Adipocyte (in vitro differentiated cells): ENCODE measurements around the gene GLRX3.
"Not testable (repeated sequence)": the region's sequence is repeated elsewhere in the genome, so short reads cannot be mapped to it uniquely, and the experiment has no call there.

Source experiments
- DNase-seq: peaks from one replicate; pipeline ENCODE4 v3.0.0-alpha.2; 2015; ENCODE audit warnings: low read depth
- H3K27me3 ChIP-seq: replicated peaks from 2 replicates; pipeline ENCODE4 v1.7.0; 2013; ENCODE audit warnings: mild to moderate bottlenecking, low read length, moderate library complexity; ENCODE audit not compliant: control insufficient read depth, insufficient read depth
- H3K36me3 ChIP-seq: 2 replicates; pipeline ENCODE4 v1.7.0; 2013; ENCODE audit warnings: low read length, mild to moderate bottlenecking, moderate library complexity; ENCODE audit not compliant: control insufficient read depth, insufficient read depth, severe bottlenecking
- H3K4me1 ChIP-seq: 2 replicates; pipeline ENCODE4 v1.7.0; 2013; ENCODE audit warnings: mild to moderate bottlenecking, low read length, moderate library complexity; ENCODE audit not compliant: control insufficient read depth, insufficient read depth
- H3K4me3 ChIP-seq: 2 replicates; pipeline ENCODE4 v1.7.0; 2013; ENCODE audit warnings: mild to moderate bottlenecking, low read length, moderate library complexity
- H3K9ac ChIP-seq: 2 replicates; pipeline ENCODE4 v1.7.0; 2013; ENCODE audit warnings: mild to moderate bottlenecking, low read length, moderate library complexity
- H3K9me3 ChIP-seq: 2 replicates; pipeline ENCODE4 v1.7.0; 2013; ENCODE audit warnings: mild to moderate bottlenecking, low read length, moderate library complexity; ENCODE audit not compliant: control insufficient read depth

GLRX3 gene

GRCh38 chr10:130112821-130113220 is 23.4 kb upstream of the GLRX3 start:
- H3K36me3 ChIP-seq = no peaks in the 10 kb centered on the region
- H3K27me3 ChIP-seq = no peaks in the 10 kb centered on the region
- no peak overlapping the region for H3K9ac ChIP-seq
- H3K9me3 ChIP-seq = no peaks in the 10 kb centered on the region
- peaks cover 14% of the 10 kb centered on the region for H3K4me1 ChIP-seq
- no peak for DNase-seq
- H3K4me3 ChIP-seq = no peak overlapping the region

- not testable (repeated sequence) for H3K4me3 ChIP-seq, DNase-seq, H3K4me1 ChIP-seq, H3K36me3 ChIP-seq, H3K9ac ChIP-seq, H3K9me3 ChIP-seq, H3K27me3 ChIP-seq
Measured at GRCh38 chr10:130116942-130117341, 19.2 kb upstream of the GLRX3 start.

GRCh38 chr10:130117535-130117934 is 18.7 kb upstream of the GLRX3 start:
- H3K27me3 ChIP-seq, DNase-seq, H3K9ac ChIP-seq, H3K9me3 ChIP-seq, H3K36me3 ChIP-seq, H3K4me3 ChIP-seq, H3K4me1 ChIP-seq: not testable (repeated sequence)

- H3K9me3 ChIP-seq = no peaks in the 10 kb centered on the region
- DNase-seq = no peak
- H3K4me1 ChIP-seq = no peaks in the 10 kb centered on the region
Measured at GRCh38 chr10:130121486-130122079, 14.6 kb upstream of the GLRX3 start.

GRCh38 chr10:130127364-130128061 is 8.7 kb upstream of the GLRX3 start:
- H3K4me1 ChIP-seq = peaks cover 6% of the 10 kb centered on the region
- no peaks in the 10 kb centered on the region for H3K9me3 ChIP-seq
- H3K4me3 ChIP-seq = no peak overlapping the region
- no peaks in the 10 kb centered on the region for H3K36me3 ChIP-seq
- no peak overlapping the region for H3K9ac ChIP-seq
- DNase-seq = peak; percentile 90
- H3K27me3 ChIP-seq = no peaks in the 10 kb centered on the region

More at GRCh38 chr10:130121486-130122079, 14.6 kb upstream of the GLRX3 start:
- Histone ChIP-seq H3K9ac (no peak overlapping the region), H3K36me3 (no peaks in the 10 kb centered on the region), H3K27me3 (no peaks in the 10 kb centered on the region), H3K4me3 (no peak overlapping the region)

GRCh38 chr10:130128062-130128781 is 8.0 kb upstream of the GLRX3 start:
- no peak overlapping the region for H3K9ac ChIP-seq
- H3K36me3 ChIP-seq = no peaks in the 10 kb centered on the region
- no peak overlapping the region for H3K4me3 ChIP-seq
- DNase-seq = peak; percentile 58
- H3K4me1 ChIP-seq = peaks cover 6% of the 10 kb centered on the region
- H3K9me3 ChIP-seq = no peaks in the 10 kb centered on the region
- H3K27me3 ChIP-seq = no peaks in the 10 kb centered on the region

GRCh38 chr10:130128922-130129321 is 7.3 kb upstream of the GLRX3 start:
- H3K4me1 ChIP-seq = peaks cover 6% of the 10 kb centered on the region
- no peak for DNase-seq
- H3K4me3 ChIP-seq = no peak overlapping the region
- H3K9ac ChIP-seq = no peak overlapping the region
- no peaks in the 10 kb centered on the region for H3K27me3 ChIP-seq
- no peaks in the 10 kb centered on the region for H3K9me3 ChIP-seq
- H3K36me3 ChIP-seq = no peaks in the 10 kb centered on the region

- Histone ChIP-seq H3K4me1 (peaks cover 32% of the 10 kb centered on the region), H3K9ac (peak overlapping the region; percentile 97), H3K4me3 (peak overlapping the region; percentile 91), H3K27me3 (no peaks in the 10 kb centered on the region), H3K9me3 (no peaks in the 10 kb centered on the region), H3K36me3 (no peaks in the 10 kb centered on the region)
- DNase-seq = no peak
Measured at GRCh38 chr10:130135676-130136225, 440 bp upstream of the GLRX3 start.

GRCh38 chr10:130137090-130137448 is 878 bp downstream of the GLRX3 start:
- peak overlapping the region; percentile 91 for H3K4me3 ChIP-seq
- H3K9ac ChIP-seq = peak overlapping the region; percentile 97
- H3K36me3 ChIP-seq = no peaks in the 10 kb centered on the region
- no peaks in the 10 kb centered on the region for H3K9me3 ChIP-seq
- peak; percentile 57 for DNase-seq
- H3K27me3 ChIP-seq = no peaks in the 10 kb centered on the region
- peaks cover 40% of the 10 kb centered on the region for H3K4me1 ChIP-seq

- Histone ChIP-seq H3K27me3 (no peaks in the 10 kb centered on the region), H3K4me3 (peak overlapping the region; percentile 91), H3K9ac (peak overlapping the region; percentile 97), H3K9me3 (no peaks in the 10 kb centered on the region), H3K36me3 (peaks cover 4% of the 10 kb centered on the region), H3K4me1 (peaks cover 40% of the 10 kb centered on the region)
- DNase-seq = no peak
Measured at GRCh38 chr10:130137659-130138478, 1.7 kb downstream of the GLRX3 start.

GRCh38 chr10:130138479-130138866 is 2.3 kb downstream of the GLRX3 start:
- H3K27me3 ChIP-seq = no peaks in the 10 kb centered on the region
- H3K4me1 ChIP-seq = peaks cover 40% of the 10 kb centered on the region
- DNase-seq = peak; percentile 58
- H3K4me3 ChIP-seq = peak overlapping the region; percentile 91
- peaks cover 5% of the 10 kb centered on the region for H3K36me3 ChIP-seq
- no peaks in the 10 kb centered on the region for H3K9me3 ChIP-seq
- no peak overlapping the region for H3K9ac ChIP-seq
